H1 (cell line): ENCODE results near the gene MICU1. TPM values are rescaled to one million over a fixed set of nuclear protein-coding genes. Genes with fewer than 3 reads are reported as not detected.

ENCODE experiments used
- CBX5 ChIP-seq: fragments of 300-800, 300-1000 bp; sonication (generic); IDR thresholded peaks from 2 replicates; pipeline ENCODE4 v1.7.1; 2016; ENCODE audit warnings: antibody characterized with exemption, low read length, low read depth
- CREB1 ChIP-seq: IDR thresholded peaks from 2 replicates; pipeline ENCODE4 v1.6.1; 2012; ENCODE audit warnings: inconsistent platforms
- EGR1 ChIP-seq: IDR thresholded peaks from 2 replicates; pipeline ENCODE4 v1.6.1; 2011; ENCODE audit warnings: low read depth, low read length, borderline replicate concordance
- EP300 ChIP-seq, 2 experiments: IDR thresholded peaks; 1 replicate in 1 of 2; 2 replicates in 1 of 2; pipeline ENCODE4 v1.6.1; 2011 to 2012; ENCODE audit warnings: low read depth in 2 of 2, low read length in 2 of 2, mild to moderate bottlenecking in 2 of 2, borderline replicate concordance in 1 of 2, inconsistent platforms in 1 of 2, moderate library complexity in 1 of 2
- FOSL1 ChIP-seq: IDR thresholded peaks from 2 replicates; pipeline ENCODE4 v1.6.1; 2011; ENCODE audit warnings: mild to moderate bottlenecking, low read depth, low read length, moderate library complexity; ENCODE audit not compliant: insufficient read depth
- HDAC2 ChIP-seq, 2 experiments: fragments of 300-600 bp in 1 of 2; sonication (generic) in 1 of 2; IDR thresholded peaks; 2 replicates each; pipeline ENCODE4 v1.6.1; 2011 to 2012; ENCODE audit warnings: low read depth in 2 of 2, low read length in 2 of 2, mild to moderate bottlenecking in 2 of 2, moderate library complexity in 2 of 2, borderline replicate concordance in 1 of 2, inconsistent platforms in 1 of 2
- NANOG ChIP-seq: IDR thresholded peaks from 2 replicates; pipeline ENCODE4 v1.6.1; 2011; ENCODE audit warnings: low read length, low read depth, mild to moderate bottlenecking, inconsistent platforms; ENCODE audit not compliant: insufficient read depth, poor library complexity, severe bottlenecking
- POLR2AphosphoS5 ChIP-seq: IDR thresholded peaks from 2 replicates; pipeline ENCODE4 v1.6.1; 2011; ENCODE audit warnings: low read depth, low read length
- RNF2 ChIP-seq: fragments of 200-900, 300-1000 bp; sonication (generic); IDR thresholded peaks from 2 replicates; pipeline ENCODE4 v1.7.1; 2016; ENCODE audit warnings: borderline replicate concordance, low read depth, mild to moderate bottlenecking, antibody characterized with exemption, low read length; ENCODE audit not compliant: poor library complexity, severe bottlenecking; ENCODE audit errors: missing control alignments
- TAF1 ChIP-seq: IDR thresholded peaks from 2 replicates; pipeline ENCODE4 v1.6.1; 2011; ENCODE audit warnings: mild to moderate bottlenecking, low read depth, low read length
- TBP ChIP-seq: IDR thresholded peaks from 2 replicates; pipeline ENCODE4 v1.6.1; 2011; ENCODE audit warnings: low read depth, low read length, improper control_type of control experiment
- polyA plus RNA-seq, 7 experiments: library from polyadenylated mRNA; depleted of rRNA in 3 of 7; stranded (reverse) in 5 of 7; unstranded in 2 of 7; fragments of >200 nt in 5 of 7; fragments of 200-250 nt in 2 of 7; gene quantifications; 1 replicate in 5 of 7; 2 replicates in 1 of 7; 4 replicates in 1 of 7; pipeline versions ENCODE4 v1.2.1 to v1.2.3, GENCODE V29; 2011 to 2013; ENCODE audit warnings: missing spikeins in 2 of 7, mixed read lengths in 2 of 7
- total RNA-seq: library from RNA; stranded (reverse); fragmentation: NEBNext Ultra II Directional; extraction: Animal tissue kit (Norgen Biotek cat#: 25700); gene quantifications from 2 replicates; pipeline ENCODE4 v1.2.1, GENCODE V29; 2021

The MICU1 gene
- total and polyA plus RNA-seq, 2 of the 8 experiments (the other 6 are each of a cell fraction or from before 2014, with no cell fraction given): 18.0 to 36.7 TPM

- 0 out of 4 replicates have a peak, but pooled peaks of 1 of the 2 experiments have one; percentile 22 for TF ChIP-seq HDAC2 (IDR thresholded peaks at IDR 0.05; ENCODE audit: borderline replicate concordance in 1 of 2, low read depth in 2 of 2, low read length in 2 of 2)
- no peak for TF ChIP-seq CBX5
- no peak for TF ChIP-seq CREB1
- no peak for TF ChIP-seq NANOG
- TF ChIP-seq EP300 (IDR thresholded peaks at IDR 0.05; ENCODE audit: borderline replicate concordance in 1 of 2, low read depth in 2 of 2, low read length in 2 of 2): peak in 1 of 2 experiments; percentile 47; a peak in 1 of 3 replicates
- peak; percentile 63; the same call in 1 of the 2 replicates for TF ChIP-seq TBP
- TF ChIP-seq TAF1: peak; percentile 64
- no peak for TF ChIP-seq RNF2
- no peak for TF ChIP-seq EGR1
- peak; percentile 75; the same call in 1 of the 2 replicates for TF ChIP-seq POLR2AphosphoS5
- no peak for TF ChIP-seq FOSL1
These were observed 305.1 kb downstream of the MICU1 start (continued) for GRCh38 chr10:72320676-72321247.
